ENCODE measurements around the gene CLASRP.

Gene CLASRP

GRCh38 chr19:45092747-45093678, 54.2 kb downstream of the CLASRP start, which contains the start of gene PPP1R37:
PPP1R37 (plus strand) TSS chr19:45093179; CDS start chr19:45093326, 147 bp downstream.
- TF ChIP-seq POLR2AphosphoS5 (IDR thresholded peaks at IDR 0.05; ENCODE audit: low read depth, low read length) = no peak
- TF ChIP-seq TAF1 (IDR thresholded peaks at IDR 0.05; ENCODE audit: low read depth, low read length) = no peak; the same call in 1 of the 2 replicates
- no peak for TF ChIP-seq POLR2A (IDR thresholded peaks at IDR 0.05; ENCODE audit: low read depth, low read length)
- peak; percentile 94 for TF ChIP-seq POU2F2 (IDR thresholded peaks at IDR 0.05; ENCODE audit: low read depth, low read length)
- no peak for TF ChIP-seq SPI1 (IDR thresholded peaks at IDR 0.05; ENCODE audit: low read depth, low read length)
- peak; percentile 5 for TF ChIP-seq PAX5 (IDR thresholded peaks at IDR 0.05; ENCODE audit: insufficient read depth, low read length, severe bottlenecking)
- peak; percentile 95 for DNase-seq (ENCODE audit: insufficient read length, low spot score)
- peak; percentile 98 for FAIRE-seq

GRCh38 chr19:45094137-45094536, 55.3 kb downstream of the CLASRP start:
- no peak for DNase-seq (ENCODE audit: insufficient read length, low spot score)
- no peak for FAIRE-seq
- TF ChIP-seq POLR2A (IDR thresholded peaks at IDR 0.05; ENCODE audit: low read depth, low read length) (no peak), POU2F2 (IDR thresholded peaks at IDR 0.05; ENCODE audit: low read depth, low read length) (no peak), SPI1 (IDR thresholded peaks at IDR 0.05; ENCODE audit: low read depth, low read length) (no peak), PAX5 (IDR thresholded peaks at IDR 0.05; ENCODE audit: insufficient read depth, low read length, severe bottlenecking) (no peak), POLR2AphosphoS5 (IDR thresholded peaks at IDR 0.05; ENCODE audit: low read depth, low read length) (no peak), TAF1 (IDR thresholded peaks at IDR 0.05; ENCODE audit: low read depth, low read length) (no peak)

- no peak for TF ChIP-seq SPI1 (IDR thresholded peaks at IDR 0.05; ENCODE audit: low read depth, low read length)
- no peak for TF ChIP-seq POLR2AphosphoS5 (IDR thresholded peaks at IDR 0.05; ENCODE audit: low read depth, low read length)
- no peak for TF ChIP-seq POLR2A (IDR thresholded peaks at IDR 0.05; ENCODE audit: low read depth, low read length)
- TF ChIP-seq POU2F2 (IDR thresholded peaks at IDR 0.05; ENCODE audit: low read depth, low read length) = no peak
- TF ChIP-seq TAF1 (IDR thresholded peaks at IDR 0.05; ENCODE audit: low read depth, low read length) = no peak
- TF ChIP-seq PAX5 (IDR thresholded peaks at IDR 0.05; ENCODE audit: insufficient read depth, low read length, severe bottlenecking) = no peak
- DNase-seq (ENCODE audit: insufficient read length, low spot score) (no peak), FAIRE-seq (no peak)
Observed at GRCh38 chr19:45094707-45095106, 55.9 kb downstream of the CLASRP start.

GRCh38 chr19:45095496-45096413, 56.9 kb downstream of the CLASRP start:
- no peak for DNase-seq (ENCODE audit: insufficient read length, low spot score)
- TF ChIP-seq SPI1 (IDR thresholded peaks at IDR 0.05; ENCODE audit: low read depth, low read length) (no peak), POLR2A (IDR thresholded peaks at IDR 0.05; ENCODE audit: low read depth, low read length) (no peak), PAX5 (IDR thresholded peaks at IDR 0.05; ENCODE audit: insufficient read depth, low read length, severe bottlenecking) (no peak), POU2F2 (IDR thresholded peaks at IDR 0.05; ENCODE audit: low read depth, low read length) (no peak), POLR2AphosphoS5 (IDR thresholded peaks at IDR 0.05; ENCODE audit: low read depth, low read length) (no peak), TAF1 (IDR thresholded peaks at IDR 0.05; ENCODE audit: low read depth, low read length) (no peak)
- no peak for FAIRE-seq

- no peak for FAIRE-seq
- TF ChIP-seq PAX5 (IDR thresholded peaks at IDR 0.05; ENCODE audit: insufficient read depth, low read length, severe bottlenecking) = no peak
- no peak for TF ChIP-seq TAF1 (IDR thresholded peaks at IDR 0.05; ENCODE audit: low read depth, low read length)
- no peak for TF ChIP-seq POLR2AphosphoS5 (IDR thresholded peaks at IDR 0.05; ENCODE audit: low read depth, low read length)
- no peak for TF ChIP-seq POU2F2 (IDR thresholded peaks at IDR 0.05; ENCODE audit: low read depth, low read length)
- TF ChIP-seq SPI1 (IDR thresholded peaks at IDR 0.05; ENCODE audit: low read depth, low read length) = no peak
- no peak for TF ChIP-seq POLR2A (IDR thresholded peaks at IDR 0.05; ENCODE audit: low read depth, low read length)
- DNase-seq (ENCODE audit: insufficient read length, low spot score) = no peak
Observed at GRCh38 chr19:45096700-45097099, 57.9 kb downstream of the CLASRP start.

- FAIRE-seq (no peak), DNase-seq (ENCODE audit: insufficient read length, low spot score) (no peak)
- TF ChIP-seq POLR2A (IDR thresholded peaks at IDR 0.05; ENCODE audit: low read depth, low read length) (no peak), PAX5 (IDR thresholded peaks at IDR 0.05; ENCODE audit: insufficient read depth, low read length, severe bottlenecking) (no peak), POU2F2 (IDR thresholded peaks at IDR 0.05; ENCODE audit: low read depth, low read length) (no peak), TAF1 (IDR thresholded peaks at IDR 0.05; ENCODE audit: low read depth, low read length) (no peak), SPI1 (IDR thresholded peaks at IDR 0.05; ENCODE audit: low read depth, low read length) (no peak), POLR2AphosphoS5 (IDR thresholded peaks at IDR 0.05; ENCODE audit: low read depth, low read length) (no peak)
Observed at GRCh38 chr19:45097450-45097775, 58.6 kb downstream of the CLASRP start.

- FAIRE-seq (no peak), DNase-seq (ENCODE audit: insufficient read length, low spot score) (no peak)
- TF ChIP-seq POLR2AphosphoS5 (IDR thresholded peaks at IDR 0.05; ENCODE audit: low read depth, low read length) (no peak), POU2F2 (IDR thresholded peaks at IDR 0.05; ENCODE audit: low read depth, low read length) (no peak), TAF1 (IDR thresholded peaks at IDR 0.05; ENCODE audit: low read depth, low read length) (no peak), POLR2A (IDR thresholded peaks at IDR 0.05; ENCODE audit: low read depth, low read length) (no peak), SPI1 (IDR thresholded peaks at IDR 0.05; ENCODE audit: low read depth, low read length) (no peak), PAX5 (IDR thresholded peaks at IDR 0.05; ENCODE audit: insufficient read depth, low read length, severe bottlenecking) (no peak)
Observed at GRCh38 chr19:45097776-45098520, 59.1 kb downstream of the CLASRP start.

Data from GM12891 (cell line).